DMS153 treated with DMSO at 0.1 percent for 48 hours (cell line): ENCODE measurements around the gene SLC1A4.
A peak's percentile ranks its signal among the peaks of the same experiment; 100 is the strongest.
"Not testable (repeated sequence)": the region's sequence is repeated elsewhere in the genome, so short reads cannot be mapped to it uniquely, and the experiment has no call there.

ENCODE experiments used
- DNase-seq: peaks from one replicate; lab custom pipeline; 2025; ENCODE audit not compliant: unreplicated experiment; lab: John Stamatoyannopoulos, UW

The SLC1A4 gene

GRCh38 chr2:65025453-65026123, 36.4 kb downstream of the SLC1A4 start:
- DNase-seq = no peak

GRCh38 chr2:65026154-65026553, 37.0 kb downstream of the SLC1A4 start:
- no peak for DNase-seq

- DNase-seq = no peak
Measured at GRCh38 chr2:65026704-65027464, 37.7 kb downstream of the SLC1A4 start.

- DNase-seq = no peak
Measured at GRCh38 chr2:65027616-65028244, 38.5 kb downstream of the SLC1A4 start.

GRCh38 chr2:65030476-65031332, 41.5 kb downstream of the SLC1A4 start:
- no peak for DNase-seq

- no peak for DNase-seq
Measured at GRCh38 chr2:65031341-65032018, 42.3 kb downstream of the SLC1A4 start.

GRCh38 chr2:65032019-65032975, 43.1 kb downstream of the SLC1A4 start:
- DNase-seq = no peak

- DNase-seq = no peak
Measured at GRCh38 chr2:65033178-65033577, 44.0 kb downstream of the SLC1A4 start.

GRCh38 chr2:65033667-65034066, 44.5 kb downstream of the SLC1A4 start:
- not testable (repeated sequence) for DNase-seq

- no peak for DNase-seq
Measured at GRCh38 chr2:65035351-65035943, 46.2 kb downstream of the SLC1A4 start.

GRCh38 chr2:65037178-65037577, 48.0 kb downstream of the SLC1A4 start:
- DNase-seq = no peak

GRCh38 chr2:65039640-65040039, 50.4 kb downstream of the SLC1A4 start:
- DNase-seq = no peak

GRCh38 chr2:65040400-65041261, 51.4 kb downstream of the SLC1A4 start:
- peak; percentile 67 for DNase-seq

- no peak for DNase-seq
Measured at GRCh38 chr2:65043001-65043400, 53.8 kb downstream of the SLC1A4 start.

- no peak for DNase-seq
Measured at GRCh38 chr2:65044097-65044735, 55.0 kb downstream of the SLC1A4 start.

- no peak for DNase-seq
Measured at GRCh38 chr2:65045651-65046050, 56.5 kb downstream of the SLC1A4 start.

GRCh38 chr2:65046633-65047407, 57.6 kb downstream of the SLC1A4 start:
- no peak for DNase-seq
